Measurements from ENCODE around the gene CCDC158. TPM values are rescaled to one million over a fixed set of nuclear protein-coding genes. Genes with fewer than 3 reads are reported as not detected.

The CCDC158 gene
- total and polyA plus RNA-seq, 2 donors (not counting 3 experiments of a cell fraction or from before 2014, with no cell fraction given) = not detected

GRCh38 chr4:76312457-76312856 lies 108.5 kb downstream of the CCDC158 start:
- ChIA-PET POLR2A (no interaction called here), CTCF (no interaction called here)
- no TSS peak for BruUV-seq (replicated peaks)

More at GRCh38 chr4:76312457-76312856, 108.5 kb downstream of the CCDC158 start:
- intact Hi-C loops (cut with micrococcal nuclease) = no loop called here
- Histone ChIP-seq H3K4me2 (ENCODE audit: insufficient read depth, low read length) (no peak overlapping the region), H3K4me3 (replicated peaks in 1 of 3; ENCODE audit: insufficient read depth in 1 of 3, low read depth in 1 of 3, low read length in 3 of 3) (no peak overlapping the region), H3K36me3 (ENCODE audit: control insufficient read depth in 2 of 2, extremely low read depth in 1 of 2, insufficient read depth in 2 of 2, low read length in 2 of 2) (no peaks in the 10 kb centered on the region), H3K27ac (ENCODE audit: insufficient read depth, low read depth, low read length) (no peak overlapping the region), H3K27me3 (ENCODE audit: control insufficient read depth in 2 of 2, insufficient read depth in 2 of 2, low read length in 2 of 2) (peaks cover 0 to 4% of the 10 kb centered on the region in 2 experiments), H3K4me1 (ENCODE audit: control insufficient read depth, extremely low read depth, insufficient read depth, low read length) (no peaks in the 10 kb centered on the region), H2AFZ (ENCODE audit: low read depth, low read length) (no peak overlapping the region), H3K9me1 (replicated peaks; ENCODE audit: control insufficient read depth, extremely low read depth, insufficient read depth, low read length) (no peaks in the 10 kb centered on the region), H3K9ac (replicated peaks; ENCODE audit: extremely low read depth, insufficient read depth, low read length) (no peak overlapping the region), H3K79me2 (ENCODE audit: control insufficient read depth, insufficient read depth, low read length) (no peaks in the 10 kb centered on the region), H4K20me1 (replicated peaks; ENCODE audit: control insufficient read depth, extremely low read depth, insufficient read depth, low read length) (no peaks in the 10 kb centered on the region), H3K9me3 (replicated peaks; ENCODE audit: control insufficient read depth, insufficient read depth, low read length) (no peaks in the 10 kb centered on the region)
- FAIRE-seq = no peak
- no peak for TF ChIP-seq POLR2AphosphoS5 (IDR thresholded peaks at IDR 0.05; ENCODE audit: insufficient read depth, low read depth, low read length)
- TF ChIP-seq EZH2 (IDR thresholded peaks at IDR 0.05; ENCODE audit: borderline replicate concordance, low read depth, low read length, severe bottlenecking) = no peak
- no peak for TF ChIP-seq POLR2A (IDR thresholded peaks at IDR 0.05; ENCODE audit: low read depth, low read length)
- no peak for TF ChIP-seq FOS (IDR thresholded peaks at IDR 0.05; ENCODE audit: borderline replicate concordance, insufficient read depth, low read length)
- TF ChIP-seq JUN (IDR thresholded peaks at IDR 0.05; ENCODE audit: borderline replicate concordance, insufficient read depth, insufficient read length, low read depth) = no peak
- TF ChIP-seq MAX (IDR thresholded peaks at IDR 0.05; ENCODE audit: insufficient read depth, insufficient read length) = no peak
- no peak for TF ChIP-seq CTCF (IDR thresholded peaks at IDR 0.05; ENCODE audit: extremely low read depth in 1 of 2, insufficient read depth in 1 of 2, low read depth in 1 of 2, low read length in 2 of 2)
- no peak for TF ChIP-seq MYC (IDR thresholded peaks at IDR 0.05; ENCODE audit: low read depth, low read length)
- no peak for TF ChIP-seq GATA2 (IDR thresholded peaks at IDR 0.05; ENCODE audit: insufficient read depth, insufficient read length, low read depth, low read length)
- dilution Hi-C loops (cut with MboI; ENCODE audit: extremely low pct_ligation_motif_present, low sequenced_read_pairs) = no loop called here
- no peak for DNase-seq (ENCODE audit: low read depth, low spot score)

Measured in endothelial cell of umbilical vein (primary cell).